B cell (primary cell): ENCODE results near the gene HS3ST1.

Experiments used
- EZH2 ChIP-seq: IDR thresholded peaks from 2 replicates; pipeline ENCODE4 v1.6.1; 2012; ENCODE audit warnings: borderline replicate concordance, low read depth, mild to moderate bottlenecking, moderate library complexity, low read length; ENCODE audit not compliant: insufficient read depth, poor library complexity, severe bottlenecking
- TF ChIP-seq, protein P1 (sequence below): fragments of 200-600 bp; IDR thresholded peaks from one replicate; pipeline ENCODE4 v1.8.0; 2022; ENCODE audit warnings: antibody characterized with exemption, mild to moderate bottlenecking

DNA sequence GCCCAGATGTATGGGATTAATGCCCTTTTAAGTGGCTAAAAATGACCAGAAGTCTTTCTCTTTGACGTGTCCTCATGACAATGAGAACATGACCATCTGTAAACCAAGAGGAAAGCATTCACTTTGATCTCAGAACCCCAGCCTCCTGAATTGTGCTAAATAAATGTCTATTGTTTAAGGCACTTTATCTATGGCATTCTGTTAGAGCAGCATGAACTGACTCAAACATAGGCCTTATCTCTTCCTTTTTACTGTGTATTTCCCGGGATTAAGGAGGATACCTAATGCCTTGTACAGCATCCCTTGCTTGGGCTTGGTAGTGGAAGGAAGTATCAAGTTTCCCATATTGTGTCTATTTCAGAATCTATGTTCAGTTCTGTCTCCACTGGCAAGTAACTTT lies 47.2 kb upstream of the HS3ST1 start:
- TF ChIP-seq, protein P1, sequence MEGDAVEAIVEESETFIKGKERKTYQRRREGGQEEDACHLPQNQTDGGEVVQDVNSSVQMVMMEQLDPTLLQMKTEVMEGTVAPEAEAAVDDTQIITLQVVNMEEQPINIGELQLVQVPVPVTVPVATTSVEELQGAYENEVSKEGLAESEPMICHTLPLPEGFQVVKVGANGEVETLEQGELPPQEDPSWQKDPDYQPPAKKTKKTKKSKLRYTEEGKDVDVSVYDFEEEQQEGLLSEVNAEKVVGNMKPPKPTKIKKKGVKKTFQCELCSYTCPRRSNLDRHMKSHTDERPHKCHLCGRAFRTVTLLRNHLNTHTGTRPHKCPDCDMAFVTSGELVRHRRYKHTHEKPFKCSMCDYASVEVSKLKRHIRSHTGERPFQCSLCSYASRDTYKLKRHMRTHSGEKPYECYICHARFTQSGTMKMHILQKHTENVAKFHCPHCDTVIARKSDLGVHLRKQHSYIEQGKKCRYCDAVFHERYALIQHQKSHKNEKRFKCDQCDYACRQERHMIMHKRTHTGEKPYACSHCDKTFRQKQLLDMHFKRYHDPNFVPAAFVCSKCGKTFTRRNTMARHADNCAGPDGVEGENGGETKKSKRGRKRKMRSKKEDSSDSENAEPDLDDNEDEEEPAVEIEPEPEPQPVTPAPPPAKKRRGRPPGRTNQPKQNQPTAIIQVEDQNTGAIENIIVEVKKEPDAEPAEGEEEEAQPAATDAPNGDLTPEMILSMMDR: no peak
- no peak for TF ChIP-seq EZH2
